ENCODE data around the gene KIDINS220. TPM values are rescaled to one million over a fixed set of nuclear protein-coding genes. Genes with fewer than 3 reads are reported as not detected.
A peak's percentile ranks its signal among the peaks of the same experiment; 100 is the strongest.

KIDINS220 gene
- total RNA-seq, 1 experiment from 2014 or later: 29.3 TPM

DNA sequence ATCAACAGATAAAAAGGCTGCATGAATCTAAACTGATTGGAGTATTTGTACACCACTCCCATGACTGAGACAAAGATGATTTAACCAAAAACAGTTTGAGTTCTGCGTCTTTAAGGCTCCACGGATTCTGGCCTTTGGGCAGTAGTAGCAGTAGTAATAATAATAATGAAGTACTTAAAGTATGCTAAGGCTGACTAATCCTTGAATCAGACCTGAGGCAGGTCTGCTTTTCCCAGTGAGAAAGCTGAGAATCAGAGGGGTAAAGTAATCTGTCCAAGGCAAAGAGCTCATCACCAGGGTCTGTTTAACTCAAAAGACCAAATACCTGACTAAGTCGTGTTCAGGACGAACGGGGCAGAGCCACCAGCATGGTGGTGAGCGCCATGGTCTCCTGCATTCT is 94.2 kb downstream of the KIDINS220 start:
- Mint-ChIP-seq H3K4me3 (no peak overlapping the region), H3K27me3 (ENCODE audit: low read depth) (no peaks in the 10 kb centered on the region), H3K36me3 (ENCODE audit: insufficient read depth in 1 of 3, low read depth in 3 of 3) (peaks cover 0 to 1% (median 0%) of the 10 kb centered on the region in 3 experiments; a peak in 2 of 7 replicates), H3K27ac (0 out of 7 replicates have a peak overlapping the region, but pooled peaks of 1 of the 3 experiments have one; percentile 68), H3K9me3 (no peaks in the 10 kb centered on the region), H3K4me1 (no peaks in the 10 kb centered on the region)
- Histone ChIP-seq H3K9ac (ENCODE audit: extremely low read depth, insufficient read length, low read length) (no peak overlapping the region), H2BK12ac (ENCODE audit: insufficient read length, low read depth, low read length) (no peak overlapping the region), H3K23ac (ENCODE audit: insufficient read length, low read depth, low read length) (no peak overlapping the region), H4K91ac (ENCODE audit: insufficient read length, low read depth, low read length) (no peak overlapping the region), H3K4me2 (ENCODE audit: insufficient read depth, insufficient read length, low read length) (no peak overlapping the region), H3K4me1 (ENCODE audit: insufficient read depth, low read length) (no peaks in the 10 kb centered on the region), H3K79me1 (ENCODE audit: insufficient read depth, low read depth, low read length, poor library complexity, severe bottlenecking) (no peaks in the 10 kb centered on the region), H2AFZ (ENCODE audit: low read length) (no peak overlapping the region), H3K23me2 (ENCODE audit: insufficient read length, low read depth, low read length, poor library complexity, severe bottlenecking) (no peaks in the 10 kb centered on the region), H3T11ph (ENCODE audit: low read length) (no peak overlapping the region), H4K20me1 (ENCODE audit: control insufficient read depth, insufficient read depth, insufficient read length) (no peaks in the 10 kb centered on the region), H3K27ac (ENCODE audit: insufficient read length, low read depth, low read length) (no peak overlapping the region), H2BK15ac (ENCODE audit: low read depth, low read length) (no peak overlapping the region), H2BK20ac (ENCODE audit: low read depth, low read length, poor library complexity, severe bottlenecking) (no peak overlapping the region), H2BK120ac (ENCODE audit: low read depth, low read length, poor library complexity, severe bottlenecking) (no peak overlapping the region), H2AK5ac (ENCODE audit: insufficient read length, low read length) (no peak overlapping the region), H4K8ac (replicated peaks; ENCODE audit: insufficient read length, low read depth, low read length) (no peak overlapping the region), H3K4ac (ENCODE audit: low read depth, low read length) (no peak overlapping the region), H2BK5ac (ENCODE audit: insufficient read length, low read length) (no peak overlapping the region), H4K5ac (ENCODE audit: insufficient read length, low read depth, low read length) (no peak overlapping the region), H3K18ac (ENCODE audit: insufficient read length, low read depth, low read length) (no peak overlapping the region), H3K27me3 (ENCODE audit: insufficient read depth, low read length) (no peaks in the 10 kb centered on the region), H3K56ac (ENCODE audit: insufficient read length, low read depth, low read length) (no peak overlapping the region), H3K9me3 (ENCODE audit: control insufficient read depth, low read depth, low read length) (no peaks in the 10 kb centered on the region), H3K14ac (ENCODE audit: insufficient read depth, low read length) (no peak overlapping the region), H3K79me2 (ENCODE audit: insufficient read depth, low read length) (no peaks in the 10 kb centered on the region)
- no peak for DNase-seq
- no CpG with 5 or more reads among the region's 6 CpGs for WGBS (ENCODE audit: extremely low coverage, insufficient read length, low lambda C conversion rate)
- TF ChIP-seq, protein P1, sequence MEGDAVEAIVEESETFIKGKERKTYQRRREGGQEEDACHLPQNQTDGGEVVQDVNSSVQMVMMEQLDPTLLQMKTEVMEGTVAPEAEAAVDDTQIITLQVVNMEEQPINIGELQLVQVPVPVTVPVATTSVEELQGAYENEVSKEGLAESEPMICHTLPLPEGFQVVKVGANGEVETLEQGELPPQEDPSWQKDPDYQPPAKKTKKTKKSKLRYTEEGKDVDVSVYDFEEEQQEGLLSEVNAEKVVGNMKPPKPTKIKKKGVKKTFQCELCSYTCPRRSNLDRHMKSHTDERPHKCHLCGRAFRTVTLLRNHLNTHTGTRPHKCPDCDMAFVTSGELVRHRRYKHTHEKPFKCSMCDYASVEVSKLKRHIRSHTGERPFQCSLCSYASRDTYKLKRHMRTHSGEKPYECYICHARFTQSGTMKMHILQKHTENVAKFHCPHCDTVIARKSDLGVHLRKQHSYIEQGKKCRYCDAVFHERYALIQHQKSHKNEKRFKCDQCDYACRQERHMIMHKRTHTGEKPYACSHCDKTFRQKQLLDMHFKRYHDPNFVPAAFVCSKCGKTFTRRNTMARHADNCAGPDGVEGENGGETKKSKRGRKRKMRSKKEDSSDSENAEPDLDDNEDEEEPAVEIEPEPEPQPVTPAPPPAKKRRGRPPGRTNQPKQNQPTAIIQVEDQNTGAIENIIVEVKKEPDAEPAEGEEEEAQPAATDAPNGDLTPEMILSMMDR (conservative IDR thresholded peaks at IDR 0.05): no peak
